HG03571 (cell line): ENCODE data around the gene FOXD3.
A peak's percentile ranks its signal among the peaks of the same experiment; 100 is the strongest.

ENCODE experiments used
- ATAC-seq: cut with Tn5 transposase; IDR thresholded peaks from one replicate; pipeline ENCODE4 v1.9.1; 2021; ENCODE audit not compliant: unreplicated experiment

Gene FOXD3

GRCh38 chr1:63320022-63320721 is 2.2 kb upstream of the FOXD3 start:
- no peak for ATAC-seq

- ATAC-seq, result no peak
These were observed 1.1 kb upstream of the FOXD3 start for GRCh38 chr1:63321066-63321784.

GRCh38 chr1:63321785-63322113 is 618 bp upstream of the FOXD3 start:
- no peak for ATAC-seq

GRCh38 chr1:63322944-63323864 is 837 bp downstream of the FOXD3 start:
- ATAC-seq, result no peak

- ATAC-seq, result no peak
These were observed 1.8 kb downstream of the FOXD3 start for GRCh38 chr1:63323865-63324778.

- ATAC-seq, result no peak
These were observed 2.4 kb downstream of the FOXD3 start for GRCh38 chr1:63324779-63325119.

GRCh38 chr1:63325279-63325985 is 3.1 kb downstream of the FOXD3 start:
- ATAC-seq, result no peak

- ATAC-seq, result no peak
These were observed 3.7 kb downstream of the FOXD3 start for GRCh38 chr1:63326106-63326472.

GRCh38 chr1:63326473-63327380 is 4.4 kb downstream of the FOXD3 start:
- ATAC-seq, result no peak

- ATAC-seq, result peak; percentile 58
These were observed 5.2 kb downstream of the FOXD3 start for GRCh38 chr1:63327417-63328054.

GRCh38 chr1:63328122-63328521 is 5.8 kb downstream of the FOXD3 start:
- ATAC-seq, result no peak

GRCh38 chr1:63328781-63329180 is 6.4 kb downstream of the FOXD3 start:
- ATAC-seq, result no peak

- no peak for ATAC-seq
These were observed 7.4 kb downstream of the FOXD3 start for GRCh38 chr1:63329621-63330330.

GRCh38 chr1:63330331-63330916 is 8.1 kb downstream of the FOXD3 start:
- ATAC-seq, result no peak

- no peak for ATAC-seq
These were observed 20.0 kb downstream of the FOXD3 start for GRCh38 chr1:63342402-63342801.

GRCh38 chr1:63343922-63344321 is 21.6 kb downstream of the FOXD3 start:
- no peak for ATAC-seq

GRCh38 chr1:63350320-63350719 is 28.0 kb downstream of the FOXD3 start:
- no peak for ATAC-seq

GRCh38 chr1:63352736-63353135 is 30.4 kb downstream of the FOXD3 start:
- ATAC-seq, result no peak
